ENCODE measurements around the gene CDHR5.

Gene CDHR5

GRCh38 chr11:611001-611996, 13.5 kb downstream of the CDHR5 start:
- DNase-seq (ENCODE audit: low read depth, low spot score): no peak

DNA sequence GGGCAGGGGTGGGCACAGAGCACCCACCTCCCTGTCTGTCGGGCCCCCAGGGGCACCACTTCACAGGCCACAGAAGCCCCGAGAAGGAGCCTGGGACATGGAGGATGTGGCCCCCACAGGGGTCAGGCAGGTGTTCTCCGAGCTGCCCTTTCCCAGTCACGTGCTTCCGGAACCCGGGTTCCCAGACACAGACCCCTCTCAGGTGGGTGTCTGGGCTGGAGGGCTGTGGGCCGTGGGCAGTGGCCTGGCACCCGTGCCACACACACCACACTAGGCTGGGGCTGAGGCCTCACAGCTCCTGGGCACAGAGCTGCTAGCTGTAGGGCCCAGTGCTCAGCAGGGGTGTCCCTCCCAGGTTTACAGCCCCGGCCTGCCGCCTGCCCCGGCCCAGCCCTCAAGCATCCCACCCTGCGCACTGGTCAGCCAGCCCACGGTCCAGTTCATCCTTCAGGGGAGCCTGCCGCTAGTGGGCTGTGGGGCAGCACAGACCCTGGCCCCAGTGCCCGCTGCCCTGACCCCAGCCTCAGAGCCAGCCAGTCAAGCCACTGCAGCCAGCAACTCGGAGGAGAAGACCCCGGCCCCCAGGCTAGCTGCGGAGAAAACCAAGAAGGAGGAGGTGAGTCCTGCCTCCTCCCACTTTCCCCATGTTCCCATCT, 14.5 kb downstream of the CDHR5 start:
- DNase-seq (ENCODE audit: low read depth, low spot score): no peak

GRCh38 chr11:609341-609811, 15.4 kb downstream of the CDHR5 start:
- no peak for DNase-seq (ENCODE audit: low read depth, low spot score)

GRCh38 chr11:608791-609251, 15.9 kb downstream of the CDHR5 start:
- no peak for DNase-seq (ENCODE audit: low read depth, low spot score)

- no peak for DNase-seq (ENCODE audit: low read depth, low spot score)
These were observed 16.6 kb downstream of the CDHR5 start for GRCh38 chr11:607971-608659.

- no peak for DNase-seq (ENCODE audit: low read depth, low spot score)
These were observed 17.6 kb downstream of the CDHR5 start for GRCh38 chr11:607020-607780.

DNA sequence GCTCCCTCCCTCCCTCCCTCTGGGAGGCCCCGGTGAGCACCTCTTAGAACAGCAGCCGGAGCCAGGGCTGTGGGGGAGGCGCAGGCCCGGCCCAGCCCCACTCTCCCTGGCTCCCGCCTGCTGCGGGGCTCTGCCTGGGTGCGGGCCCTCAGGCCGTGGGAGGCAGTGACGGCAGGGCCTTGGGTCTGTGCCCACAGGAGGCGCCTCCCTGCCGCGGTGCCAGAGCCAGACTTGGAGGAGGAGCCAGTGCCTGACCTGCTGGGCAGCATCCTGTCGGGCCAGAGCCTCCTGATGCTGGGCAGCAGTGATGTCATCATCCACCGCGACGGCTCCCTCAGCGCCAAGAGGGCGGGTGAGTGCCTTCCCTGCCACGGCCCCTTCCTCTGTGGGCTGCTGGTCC, 18.5 kb downstream of the CDHR5 start:
- no peak for DNase-seq (ENCODE audit: low read depth, low spot score)

- DNase-seq (ENCODE audit: low read depth, low spot score): no peak
These were observed 19.2 kb downstream of the CDHR5 start for GRCh38 chr11:605286-606129.

GRCh38 chr11:603154-603553, 21.6 kb downstream of the CDHR5 start:
- DNase-seq (ENCODE audit: low read depth, low spot score): no peak

DNA sequence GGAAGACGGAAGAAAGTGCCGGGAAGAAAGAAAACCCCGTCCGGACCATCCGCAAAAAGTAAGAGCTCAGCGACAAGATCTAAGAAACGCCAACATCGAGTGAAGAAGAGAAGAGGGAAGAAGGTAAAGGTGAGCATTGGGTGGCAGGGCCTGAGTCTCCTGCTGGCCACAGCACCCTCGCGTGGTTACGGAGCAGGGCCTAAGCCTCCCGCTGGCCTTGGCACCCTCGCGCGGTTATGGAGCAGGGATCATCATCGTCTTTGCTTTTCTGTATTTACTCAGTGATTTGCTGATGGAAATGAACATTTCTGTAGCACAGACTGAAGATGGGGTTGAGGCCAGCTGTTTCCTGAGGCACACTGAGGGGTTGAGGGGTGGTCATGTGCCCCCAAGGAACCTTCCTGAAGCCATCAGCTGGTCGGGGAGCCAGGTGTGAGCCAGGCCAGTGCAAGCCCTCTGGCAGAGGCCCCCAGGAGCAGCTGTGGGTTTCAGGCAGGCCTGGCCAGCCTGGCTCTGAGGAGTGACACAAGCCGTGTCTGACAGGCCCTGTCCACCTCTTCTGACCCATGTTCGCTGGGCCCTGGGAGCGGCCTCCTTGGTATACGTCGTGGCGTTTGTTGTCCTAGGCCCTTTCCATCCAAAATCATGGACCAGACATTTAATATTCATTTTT, 23.0 kb downstream of the CDHR5 start:
- DNase-seq (ENCODE audit: low read depth, low spot score): no peak

DNA sequence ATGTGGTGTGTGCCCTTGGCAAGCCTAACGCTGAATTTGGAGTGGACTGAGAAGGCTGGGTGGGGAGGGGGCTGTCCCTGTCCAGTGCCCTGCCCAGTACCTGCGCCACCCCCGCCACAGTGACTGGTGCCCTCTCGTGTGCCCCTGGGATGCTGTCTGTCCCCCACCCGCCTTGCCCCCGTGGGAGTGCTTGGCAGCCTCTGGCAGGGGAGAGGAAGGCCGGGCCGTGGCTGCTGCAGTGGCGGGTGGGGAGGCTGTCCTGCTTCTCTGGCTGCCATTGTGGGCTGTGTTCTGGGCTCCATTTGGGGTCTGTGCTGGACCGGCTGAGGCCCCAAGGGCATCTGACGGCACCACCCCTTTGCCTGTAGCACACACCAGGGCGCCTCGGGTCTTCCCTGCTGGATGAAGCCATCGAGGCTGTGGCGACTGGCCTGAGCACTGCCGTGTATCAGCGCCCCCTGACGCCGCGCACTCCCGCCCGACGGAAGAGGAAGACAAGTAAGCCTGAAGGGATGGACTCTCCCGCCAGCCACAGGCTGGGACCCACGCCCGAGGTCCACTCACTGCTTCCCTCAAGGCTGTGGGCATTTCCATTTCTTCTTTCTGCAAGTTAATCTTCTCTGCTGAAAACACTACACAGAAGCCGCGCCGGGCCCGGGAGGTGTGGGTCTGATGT, 26.6 kb downstream of the CDHR5 start:
- DNase-seq (ENCODE audit: low read depth, low spot score): no peak

GRCh38 chr11:597166-597725, 27.5 kb downstream of the CDHR5 start:
- no peak for DNase-seq (ENCODE audit: low read depth, low spot score)

DNA sequence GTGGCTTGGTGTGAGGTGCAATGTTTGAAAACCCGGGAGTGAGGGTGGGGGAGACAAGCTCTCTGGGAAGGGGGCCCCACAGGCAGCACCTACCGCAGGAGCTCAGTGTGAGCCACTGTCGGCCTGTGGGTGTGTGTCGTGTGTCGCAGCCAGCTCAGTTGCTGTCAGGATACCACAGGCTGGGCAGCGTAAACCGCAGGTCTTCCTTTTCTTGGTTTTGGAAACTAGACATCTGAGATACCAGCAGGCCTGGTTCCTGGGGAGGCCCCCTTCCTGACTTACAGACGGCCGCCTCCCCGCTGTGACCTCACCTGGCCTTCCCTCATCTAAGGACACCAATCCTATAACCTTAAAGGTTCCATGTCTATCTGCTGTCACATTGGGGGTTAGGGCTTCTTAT, 28.4 kb downstream of the CDHR5 start:
- DNase-seq (ENCODE audit: low read depth, low spot score): no peak

- DNase-seq (ENCODE audit: low read depth, low spot score): no peak
These were observed 29.4 kb downstream of the CDHR5 start for GRCh38 chr11:595400-595799.

GRCh38 chr11:593347-593746, 31.4 kb downstream of the CDHR5 start:
- DNase-seq (ENCODE audit: low read depth, low spot score): no peak

GRCh38 chr11:592918-593317, 31.8 kb downstream of the CDHR5 start:
- DNase-seq (ENCODE audit: low read depth, low spot score): no peak

DNA sequence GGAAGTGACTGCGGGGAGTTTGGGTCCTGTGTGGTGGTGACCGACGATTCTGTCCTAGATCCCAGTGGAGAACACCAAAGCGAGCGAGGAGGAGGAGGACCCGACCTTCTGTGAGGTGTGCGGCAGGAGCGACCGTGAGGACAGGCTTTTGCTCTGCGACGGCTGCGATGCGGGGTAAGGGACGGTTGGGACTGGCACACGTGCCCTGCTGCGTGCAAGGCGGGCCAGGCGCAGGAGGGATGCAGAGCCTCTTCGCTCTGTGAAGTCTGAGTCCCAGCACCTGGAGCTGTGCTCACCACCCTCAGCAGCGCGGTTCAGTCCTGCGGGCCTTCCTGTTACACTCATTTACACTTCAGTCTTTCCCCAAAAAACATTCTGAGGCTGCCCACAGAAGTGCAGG, 32.3 kb downstream of the CDHR5 start:
- DNase-seq (ENCODE audit: low read depth, low spot score): no peak

- DNase-seq (ENCODE audit: low read depth, low spot score): no peak
These were observed 33.8 kb downstream of the CDHR5 start for GRCh38 chr11:590997-591396.

DNA sequence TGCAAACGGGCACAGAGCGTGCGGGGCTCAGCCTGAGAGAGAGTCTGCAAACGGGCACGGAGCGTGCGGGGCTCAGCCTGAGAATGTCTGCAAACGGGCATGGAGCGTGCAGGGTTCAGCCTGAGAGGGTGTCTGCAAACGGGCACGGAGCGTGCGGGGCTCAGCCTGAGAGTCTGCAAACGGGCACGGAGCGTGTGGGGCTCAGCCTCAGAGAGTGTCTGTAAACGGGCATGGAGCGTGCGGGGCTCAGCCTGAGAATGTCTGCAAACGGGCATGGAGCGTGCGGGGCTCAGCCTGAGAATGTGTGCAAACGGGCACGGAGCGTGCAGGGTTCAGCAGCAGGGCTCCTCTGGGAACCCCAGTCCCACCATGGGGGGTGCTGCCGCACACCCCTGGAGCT, 35.0 kb downstream of the CDHR5 start:
- no peak for DNase-seq (ENCODE audit: low read depth, low spot score)
